ENCODE data around the gene COL9A3.
"Not testable (repeated sequence)": the region's sequence is repeated elsewhere in the genome, so short reads cannot be mapped to it uniquely, and the experiment has no call there.

COL9A3 gene

DNA sequence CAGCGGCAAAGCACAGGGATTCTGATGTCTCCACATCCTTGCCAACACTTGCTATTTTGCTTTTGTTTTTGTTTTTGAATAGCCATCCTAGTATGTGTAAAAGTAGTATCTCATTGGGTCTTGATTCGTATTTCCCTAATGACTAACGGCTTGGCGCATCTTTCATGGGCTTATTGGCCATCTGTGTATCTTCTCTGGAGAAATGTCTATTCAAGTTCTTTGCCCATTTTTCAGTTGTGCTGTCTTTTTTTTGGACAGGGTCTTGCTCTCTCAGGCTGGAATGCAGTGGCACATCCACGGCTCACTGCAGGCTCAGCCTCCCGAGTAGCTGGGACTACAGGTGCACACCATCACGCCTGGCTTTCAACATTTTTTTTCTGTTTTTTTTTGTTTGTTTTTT lies 27.3 kb downstream of the COL9A3 start:
- no peak for TF ChIP-seq POLR2A (IDR thresholded peaks at IDR 0.05; ENCODE audit: low read depth, low read length)
- FAIRE-seq (no peak), DNase-seq (ENCODE audit: insufficient read length, low spot score) (no peak)

DNA sequence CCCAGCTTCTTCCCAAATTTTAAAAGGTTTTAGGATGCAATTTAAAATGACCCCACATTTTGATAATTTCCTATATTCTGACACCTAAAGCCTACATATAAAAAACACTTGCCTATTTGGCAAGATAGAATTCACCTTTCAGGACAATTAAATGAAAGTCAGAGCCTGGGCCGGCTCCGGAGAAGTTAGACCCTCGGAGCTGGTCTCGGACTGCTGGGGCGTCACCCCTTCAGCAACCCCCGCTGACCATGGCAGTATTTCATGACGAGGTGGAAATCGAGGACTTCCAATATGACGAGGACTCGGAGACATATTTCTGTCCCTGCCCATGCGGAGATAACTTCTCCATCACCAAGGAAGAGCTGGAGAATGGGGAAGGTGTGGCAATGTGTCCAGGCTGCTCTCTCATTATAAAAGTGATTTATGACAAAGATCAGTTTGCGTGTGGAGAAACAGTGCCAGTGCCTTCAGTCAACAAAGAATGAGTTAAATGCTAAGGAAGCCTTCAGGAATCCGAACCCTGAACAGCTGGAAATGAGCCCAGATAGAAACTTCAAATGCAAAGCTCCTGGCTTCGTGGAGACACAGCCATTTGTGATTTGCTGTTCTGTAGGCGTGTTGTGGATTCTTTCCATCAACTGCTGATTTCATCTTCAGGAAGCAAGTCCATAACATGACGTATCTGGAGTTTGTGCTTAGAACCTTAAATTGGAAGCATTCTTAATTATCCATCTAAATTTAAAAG lies 28.7 kb downstream of the COL9A3 start:
- no peak for FAIRE-seq
- no peak for TF ChIP-seq POLR2A (IDR thresholded peaks at IDR 0.05; ENCODE audit: low read depth, low read length)

DNA sequence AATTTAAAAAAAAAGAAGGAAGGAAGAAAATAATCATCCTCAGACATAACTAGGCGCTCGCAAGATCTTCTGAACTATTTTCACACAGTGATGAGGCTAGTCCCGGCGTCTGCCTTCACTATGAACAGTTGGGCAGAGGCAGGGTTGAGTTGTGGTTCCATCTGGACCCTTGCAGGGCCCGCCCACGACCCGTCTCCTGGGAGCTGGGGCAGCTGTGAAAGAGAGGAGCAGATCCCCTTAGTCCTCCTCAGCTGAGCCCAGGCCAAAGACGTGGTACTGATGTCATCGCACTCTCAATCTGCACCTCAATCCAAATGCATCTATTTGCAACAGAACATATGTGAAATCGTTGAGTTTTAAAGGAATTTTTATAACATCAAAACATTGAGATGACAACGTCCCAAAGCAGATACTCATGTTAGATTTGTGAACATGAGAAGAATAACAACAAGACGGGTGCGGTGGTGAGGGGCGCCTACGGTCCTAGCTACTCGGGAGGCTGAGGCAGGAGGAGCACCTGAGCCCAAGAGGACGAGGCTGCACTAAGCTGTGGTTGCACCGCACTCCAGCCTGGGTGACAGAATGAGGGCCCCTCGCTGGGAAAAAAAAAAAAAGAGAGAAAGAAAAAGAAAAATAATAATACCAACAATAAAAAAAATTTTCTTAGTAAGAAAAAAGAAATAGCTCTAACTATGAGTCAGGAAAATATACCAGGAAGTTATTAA lies 29.5 kb downstream of the COL9A3 start:
- DNase-seq (ENCODE audit: insufficient read length, low spot score) (no peak), FAIRE-seq (no peak)
- no peak for TF ChIP-seq POLR2A (IDR thresholded peaks at IDR 0.05; ENCODE audit: low read depth, low read length)

More for the DNA sequence above, 28.7 kb downstream of the COL9A3 start:
- no peak for DNase-seq (ENCODE audit: insufficient read length, low spot score)

DNA sequence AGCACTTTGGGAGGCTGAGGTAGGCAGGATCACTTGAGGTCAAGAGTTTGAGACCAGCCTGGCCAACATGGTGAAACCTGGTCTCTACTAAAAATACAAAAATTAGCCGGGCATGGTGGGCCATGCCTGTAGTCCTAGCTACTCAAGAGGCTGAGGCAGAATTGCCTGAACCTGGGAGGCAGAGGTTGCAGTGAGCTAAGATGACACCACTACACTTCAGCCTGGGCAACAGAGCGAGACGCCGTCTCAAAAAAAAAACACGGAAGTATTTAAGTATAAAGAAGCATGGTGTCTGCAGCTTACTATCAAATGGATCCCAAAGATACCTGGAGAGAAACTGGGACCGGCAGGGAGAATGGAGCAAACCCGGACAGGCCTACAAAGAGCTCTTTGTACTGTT lies 32.1 kb downstream of the COL9A3 start:
- not testable (repeated sequence) for FAIRE-seq; DNase-seq (ENCODE audit: insufficient read length, low spot score)

DNA sequence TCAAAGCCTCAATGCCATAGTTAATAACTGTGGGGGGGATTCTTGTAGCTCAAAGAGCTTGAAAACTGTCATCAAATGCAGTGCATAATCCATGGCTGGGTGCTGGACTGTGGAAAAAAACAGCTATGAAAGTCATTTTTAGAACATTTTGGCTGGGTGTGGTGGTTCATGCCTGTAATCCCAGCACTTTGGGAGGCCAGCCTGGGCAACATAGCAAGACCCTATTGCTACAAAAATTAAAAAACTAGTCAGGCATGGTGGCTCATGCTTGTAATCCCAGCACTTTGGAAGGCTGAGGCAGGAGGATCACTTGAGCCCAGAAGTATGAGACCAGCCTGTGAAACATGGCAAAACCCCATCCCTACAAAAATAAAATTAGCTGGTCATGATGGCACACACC lies 32.6 kb downstream of the COL9A3 start:
- TF ChIP-seq POLR2A (IDR thresholded peaks at IDR 0.05; ENCODE audit: low read depth, low read length), result no peak

DNA sequence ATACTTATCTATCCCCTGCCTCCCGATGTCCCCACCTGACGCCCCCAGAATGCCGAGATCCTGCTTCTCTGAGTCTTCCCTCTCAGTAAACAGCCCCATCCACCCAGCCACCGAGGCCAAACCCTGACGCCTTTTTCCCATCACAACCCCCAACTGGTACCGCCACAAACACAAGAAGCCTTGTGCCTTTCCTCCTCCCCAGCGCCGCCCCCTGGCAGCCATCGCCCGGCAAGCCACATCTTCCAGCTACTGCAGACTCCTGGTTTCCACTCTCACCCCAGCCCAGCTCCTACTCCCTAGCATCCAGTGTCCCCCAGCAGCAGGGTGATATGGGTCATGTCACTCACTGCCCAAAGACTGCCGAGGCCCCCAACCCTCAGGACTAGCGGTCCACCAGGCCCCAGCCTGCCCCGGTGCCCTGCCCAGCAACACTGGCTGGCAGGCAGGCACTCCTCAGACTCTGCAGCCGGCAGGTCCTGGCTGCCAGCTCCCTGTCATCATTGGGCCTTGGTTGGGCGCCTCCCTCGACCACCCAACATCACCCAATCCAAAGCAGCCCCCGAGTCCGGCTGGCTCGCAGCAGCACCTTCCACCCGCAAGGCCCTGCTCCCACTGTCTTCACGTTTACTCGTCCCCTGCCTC lies 33.6 kb downstream of the COL9A3 start:
- DNase-seq (ENCODE audit: insufficient read length, low spot score), result no peak
- no peak for FAIRE-seq
- TF ChIP-seq POLR2A (IDR thresholded peaks at IDR 0.05; ENCODE audit: low read depth, low read length), result no peak

More for the DNA sequence above, 32.6 kb downstream of the COL9A3 start:
- DNase-seq (ENCODE audit: insufficient read length, low spot score), result no peak
- FAIRE-seq, result no peak

DNA sequence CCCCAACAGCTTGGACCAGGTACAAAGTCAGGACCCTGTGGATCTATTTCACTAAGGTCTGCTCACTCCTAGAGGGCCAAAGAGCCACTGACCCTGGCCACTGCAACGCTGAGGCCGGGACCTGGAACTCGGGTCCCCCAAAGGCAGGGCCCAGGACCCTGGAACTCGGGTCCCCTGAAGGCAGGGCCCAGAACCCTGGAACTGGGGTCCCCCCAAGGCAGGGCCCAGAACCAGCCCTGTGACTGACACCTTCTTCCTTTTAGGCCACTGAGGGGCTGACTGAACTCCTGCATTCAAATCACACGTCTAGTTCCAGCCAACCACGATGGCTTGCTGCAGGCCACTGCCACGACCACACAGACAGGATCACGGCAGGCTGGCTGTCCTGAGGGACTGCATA lies 35.3 kb downstream of the COL9A3 start:
- TF ChIP-seq POLR2A (IDR thresholded peaks at IDR 0.05; ENCODE audit: low read depth, low read length), result no peak
- DNase-seq (ENCODE audit: insufficient read length, low spot score), result no peak
- no peak for FAIRE-seq

DNA sequence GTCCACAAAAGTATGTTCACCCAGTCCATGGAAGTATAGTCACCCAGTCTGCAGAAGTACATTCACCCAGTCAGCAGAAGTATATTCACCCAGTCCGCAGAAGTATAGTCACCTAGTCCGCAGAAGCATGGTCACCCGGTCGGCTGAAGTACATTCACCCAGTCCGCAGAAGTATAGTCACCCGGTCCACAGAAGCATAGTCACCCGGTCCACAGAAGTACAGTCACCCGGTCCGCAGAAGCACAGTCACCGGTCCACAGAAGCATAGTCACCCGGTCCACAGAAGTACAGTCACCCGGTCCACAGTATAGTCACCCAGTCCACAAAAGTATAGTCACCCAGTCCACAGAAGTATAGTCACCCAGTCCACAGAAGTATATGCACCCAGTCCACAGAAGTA lies 36.0 kb downstream of the COL9A3 start:
- no peak for TF ChIP-seq POLR2A (IDR thresholded peaks at IDR 0.05; ENCODE audit: low read depth, low read length)
- FAIRE-seq (no peak), DNase-seq (ENCODE audit: insufficient read length, low spot score) (no peak)

DNA sequence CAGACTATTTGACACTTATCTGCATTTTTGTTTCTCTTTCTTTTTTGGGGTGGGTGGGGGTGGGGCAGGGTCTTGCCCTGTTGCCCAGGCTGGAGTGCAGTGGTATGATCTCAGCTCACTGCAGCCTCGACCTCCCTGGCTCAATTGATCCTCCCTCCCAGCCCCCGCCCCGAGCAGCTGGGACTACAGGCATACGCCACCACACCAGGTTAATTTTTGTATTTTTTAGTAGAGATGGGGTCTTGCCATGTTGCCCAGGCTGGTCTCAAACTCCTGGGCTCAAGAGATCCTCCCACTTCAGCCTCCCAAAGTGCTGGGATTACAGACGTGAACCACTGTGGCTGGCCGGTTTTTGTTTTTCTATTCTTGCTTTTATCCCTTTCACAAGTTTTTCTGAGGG lies 36.5 kb downstream of the COL9A3 start:
- not testable (repeated sequence) for DNase-seq (ENCODE audit: insufficient read length, low spot score); FAIRE-seq

DNA sequence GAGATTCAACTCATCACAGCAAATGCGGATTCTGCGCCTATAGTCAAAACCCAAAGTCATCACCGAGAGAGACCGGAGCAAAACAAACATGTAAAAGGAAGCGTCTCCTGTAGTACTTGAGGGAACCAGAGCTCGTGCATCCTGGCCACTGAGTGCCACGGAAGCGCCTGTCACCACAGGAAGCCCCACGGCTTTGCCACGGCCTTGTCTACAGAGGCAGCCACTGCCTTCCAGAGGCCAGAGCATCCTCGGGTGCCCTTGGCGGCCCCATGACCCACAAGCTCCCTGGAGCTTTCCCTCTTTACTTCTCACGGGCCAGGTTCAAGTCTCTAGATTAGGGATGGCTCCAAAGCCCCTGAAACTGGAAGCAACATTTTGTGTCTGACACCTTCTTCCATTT lies 37.3 kb downstream of the COL9A3 start:
- DNase-seq (ENCODE audit: insufficient read length, low spot score), result no peak
- no peak for FAIRE-seq
- TF ChIP-seq POLR2A (IDR thresholded peaks at IDR 0.05; ENCODE audit: low read depth, low read length), result no peak

DNA sequence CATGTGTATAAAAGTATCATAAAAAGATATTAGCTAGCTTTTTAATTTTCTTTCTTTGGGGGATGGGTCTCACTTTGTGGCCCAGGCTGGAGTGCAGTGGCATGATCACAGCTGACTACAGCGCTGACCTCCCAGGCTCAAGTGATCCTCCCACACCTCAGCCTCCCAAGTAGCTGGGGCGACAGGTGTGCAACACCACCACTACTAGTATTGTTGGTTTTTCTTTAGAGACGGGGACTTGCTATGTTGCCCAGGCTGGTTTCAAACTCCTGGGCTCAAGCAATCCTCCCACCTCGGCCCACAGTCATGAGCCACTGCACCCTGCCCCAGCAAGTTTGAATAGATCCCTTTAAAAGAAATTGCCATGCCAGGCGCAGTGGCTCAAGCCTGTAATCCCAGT lies 38.3 kb downstream of the COL9A3 start:
- DNase-seq (ENCODE audit: insufficient read length, low spot score) (no peak), FAIRE-seq (no peak)
- TF ChIP-seq POLR2A (IDR thresholded peaks at IDR 0.05; ENCODE audit: low read depth, low read length), result no peak

DNA sequence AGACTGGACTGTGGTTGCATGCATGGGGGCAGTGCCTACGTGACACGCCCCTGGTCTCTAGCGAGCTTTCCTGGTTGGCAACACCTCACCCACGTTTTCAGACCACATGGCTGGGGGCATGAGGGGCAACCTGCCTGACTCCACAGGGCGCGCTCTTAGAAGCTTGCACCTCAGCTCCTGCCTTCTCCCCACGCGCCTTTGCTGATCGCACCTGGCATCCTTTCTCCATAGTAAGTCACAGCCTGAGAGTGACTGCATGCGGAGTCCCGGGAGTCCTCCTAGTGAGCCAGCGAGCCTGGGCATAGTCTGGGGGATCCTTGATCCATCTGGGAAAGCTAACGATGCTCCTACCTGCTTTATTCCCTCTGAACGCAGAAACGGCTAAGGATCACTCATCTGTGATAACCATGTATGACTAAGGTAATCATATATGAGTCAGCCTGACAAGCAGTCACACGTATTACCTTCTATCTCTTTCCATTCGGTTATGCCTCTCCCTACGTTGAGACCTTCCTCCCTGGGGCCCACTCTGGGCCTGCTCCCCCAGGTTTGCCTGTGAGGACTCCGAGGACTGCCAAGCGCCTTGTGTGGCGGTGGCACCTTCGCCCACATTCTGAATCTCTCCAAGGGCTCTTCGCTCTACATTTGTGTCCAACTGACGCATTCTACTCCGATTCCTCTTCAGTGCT lies 40.2 kb downstream of the COL9A3 start:
- FAIRE-seq (no peak), DNase-seq (ENCODE audit: insufficient read length, low spot score) (no peak)
- no peak for TF ChIP-seq POLR2A (IDR thresholded peaks at IDR 0.05; ENCODE audit: low read depth, low read length)

DNA sequence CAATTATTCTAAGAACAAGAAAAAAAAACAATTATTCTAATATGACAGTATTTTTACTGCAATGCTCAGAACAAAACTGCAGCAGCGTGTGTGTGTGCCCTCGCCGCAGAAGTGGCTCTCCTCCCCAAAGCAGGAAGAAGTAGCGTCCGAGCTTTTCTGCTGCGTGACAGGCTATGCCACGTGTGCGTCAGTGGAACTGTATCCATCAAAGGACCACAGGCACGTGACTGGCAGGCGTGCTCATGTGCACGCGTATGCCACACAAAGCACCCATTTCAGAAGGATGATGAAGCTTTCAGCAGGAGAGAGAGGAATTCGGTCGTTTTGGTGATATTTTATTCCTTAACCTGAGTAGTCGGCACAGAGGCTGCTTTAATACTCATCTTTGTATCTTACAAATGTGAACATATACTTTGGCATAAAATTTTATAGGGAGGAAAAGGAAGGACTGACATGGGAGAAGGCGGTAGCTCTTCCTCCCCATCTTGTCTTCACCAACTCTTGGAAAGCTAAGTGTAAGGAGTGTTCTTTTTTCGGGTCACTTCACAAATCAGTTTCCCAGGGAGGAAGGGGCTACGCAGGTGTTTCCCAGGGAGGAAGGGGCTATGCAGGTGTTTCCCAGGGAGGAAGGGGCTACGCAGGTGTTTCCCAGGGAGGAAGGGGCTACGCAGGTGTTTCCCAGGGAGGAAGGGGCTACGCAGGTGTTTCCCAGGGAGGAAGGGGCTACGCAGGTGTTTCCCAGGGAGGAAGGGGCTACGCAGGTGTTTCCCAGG lies 41.4 kb downstream of the COL9A3 start:
- DNase-seq (ENCODE audit: insufficient read length, low spot score), result no peak
- no peak for TF ChIP-seq POLR2A (IDR thresholded peaks at IDR 0.05; ENCODE audit: low read depth, low read length)
- FAIRE-seq, result no peak

All from H54 (cell line).